ENCODE results near the gene CDKL2. TPM values are rescaled to one million over a fixed set of nuclear protein-coding genes. Genes with fewer than 3 reads are reported as not detected.
A peak's percentile ranks its signal among the peaks of the same experiment; 100 is the strongest.

Gene CDKL2
- total and polyA plus RNA-seq, 2 of the 8 experiments (the other 6 are each of a cell fraction or from before 2014, with no cell fraction given), result 1.4 to 2.1 TPM

GRCh38 chr4:75675004-75675531 lies 44.7 kb upstream of the CDKL2 start:
- WGBS, 2 experiments (ENCODE audit: extremely low coverage in 1 of 2, insufficient coverage in 1 of 2, insufficient read length in 1 of 2, insufficient replicate concordance in 2 of 2, low coverage in 1 of 2, low lambda C conversion rate in 2 of 2, missing lambda C conversion rate in 1 of 2), result 92% methylated on average over 11 of the region's 11 CpGs; no CpG with 5 or more reads in 1 of the 2 experiments
- FAIRE-seq, result no peak

More at GRCh38 chr4:75675004-75675531, 44.7 kb upstream of the CDKL2 start:
- Histone ChIP-seq H3K23ac (ENCODE audit: insufficient read length) (no peak overlapping the region), H3K79me1 (ENCODE audit: low read depth, low read length) (peaks cover 5% of the 10 kb centered on the region), H3K23me2 (ENCODE audit: low read depth, low read length) (peaks cover 3% of the 10 kb centered on the region), H3K4me3 (ENCODE audit: extremely low read depth in 1 of 4, insufficient read depth in 2 of 4, low read depth in 3 of 4, low read length in 4 of 4) (no peak overlapping the region), H3K79me2 (ENCODE audit: control insufficient read depth in 1 of 2, insufficient read depth in 2 of 2, low read length in 2 of 2) (peaks cover 30 to 84% of the 10 kb centered on the region in 2 experiments), H2AK5ac (ENCODE audit: low read depth, low read length) (no peak overlapping the region), H3K14ac (ENCODE audit: insufficient read length) (no peak overlapping the region), H3K18ac (ENCODE audit: extremely low read depth, low read length) (no peak overlapping the region), H3K9me3 (ENCODE audit: insufficient read depth in 2 of 2, low read depth in 1 of 2, low read length in 1 of 2) (no peaks in the 10 kb centered on the region), H4K5ac (ENCODE audit: insufficient read length, low read depth, low read length) (no peak overlapping the region), H3K9ac (replicated peaks in 1 of 4; ENCODE audit: extremely low read depth in 1 of 4, low read depth in 3 of 4, low read length in 3 of 4) (no peak overlapping the region), H4K8ac (ENCODE audit: extremely low read depth, insufficient read depth, low read length) (no peak overlapping the region), H3K4ac (replicated peaks; ENCODE audit: insufficient read length, low read depth, low read length) (no peak overlapping the region), H2AFZ (ENCODE audit: low read length) (no peak overlapping the region), H2BK20ac (ENCODE audit: low read length) (no peak overlapping the region), H2BK12ac (ENCODE audit: low read depth, low read length) (no peak overlapping the region), H3K56ac (replicated peaks; ENCODE audit: insufficient read length, low read depth, low read length) (no peak overlapping the region), H3K4me2 (ENCODE audit: insufficient read depth in 1 of 2, low read depth in 2 of 2, low read length in 2 of 2) (no peak overlapping the region; a peak in 1 of 4 replicates), H2BK15ac (ENCODE audit: low read length) (0 out of 2 replicates have a peak overlapping the region, but pooled peaks have one; percentile 48), H3K36me3 (ENCODE audit: control insufficient read depth in 2 of 4, insufficient read depth in 4 of 4, low read length in 3 of 4) (peaks cover 0 to 4% (median 2%) of the 10 kb centered on the region in 4 experiments; a peak in 3 of 8 replicates), H2BK120ac (replicated peaks; ENCODE audit: low read depth, low read length) (no peak overlapping the region), H4K20me1 (replicated peaks in 1 of 2; ENCODE audit: control insufficient read depth in 1 of 2, insufficient read depth in 2 of 2, low read length in 2 of 2) (peaks cover 12 to 15% of the 10 kb centered on the region in 2 experiments), H3K27me3 (replicated peaks in 1 of 4; ENCODE audit: control insufficient read depth in 3 of 4, extremely low read depth in 1 of 4, insufficient read depth in 3 of 4, low read length in 3 of 4) (no peaks in the 10 kb centered on the region), H2BK5ac (ENCODE audit: low read depth, low read length) (no peak overlapping the region), H3K27ac (ENCODE audit: low read depth, low read length) (no peak overlapping the region), H4K91ac (replicated peaks; ENCODE audit: insufficient read length, low read length) (no peak overlapping the region), H3K4me1 (replicated peaks in 1 of 4; ENCODE audit: control insufficient read depth in 3 of 4, insufficient read depth in 4 of 4, low read length in 3 of 4) (peaks cover 3 to 11% (median 7%) of the 10 kb centered on the region in 4 experiments)
- CTCF ChIA-PET (ENCODE audit: partially characterized antibody), result interaction anchor here (1.1 to 6.9 kb wide), 4 partner anchors 22 to 49 kb away, joined by 4 to 36 read pairs (median 6); partner anchors contain the start of gene USO1
- no peak for TF ChIP-seq SP1 (IDR thresholded peaks at IDR 0.05; ENCODE audit: low read depth, low read length)
- no peak for TF ChIP-seq CEBPB (IDR thresholded peaks at IDR 0.05; ENCODE audit: low read depth, low read length)
- TF ChIP-seq RNF2 (IDR thresholded peaks at IDR 0.05; ENCODE audit: borderline replicate concordance, low read depth, low read length, missing control alignments, poor library complexity, severe bottlenecking), result no peak
- no peak for DNase-seq (ENCODE audit: low read depth in 1 of 2, low spot score in 2 of 2)
- POLR2A ChIA-PET (ENCODE audit: partially characterized antibody), result interaction anchor here (1.0 to 1.8 kb wide), 6 partner anchors 13 to 49 kb away, joined by 3 to 6 read pairs (median 4); partner anchors contain the start of gene USO1

Data from H1 (cell line).